Measurements from ENCODE around the gene CBX7. TPM values are rescaled to one million over a fixed set of nuclear protein-coding genes. Genes with fewer than 3 reads are reported as not detected.

The CBX7 gene
- polyA plus RNA-seq, 2 of the 4 experiments (the other 2 are of a cell fraction), result 0.79 to 2.5 TPM

DNA sequence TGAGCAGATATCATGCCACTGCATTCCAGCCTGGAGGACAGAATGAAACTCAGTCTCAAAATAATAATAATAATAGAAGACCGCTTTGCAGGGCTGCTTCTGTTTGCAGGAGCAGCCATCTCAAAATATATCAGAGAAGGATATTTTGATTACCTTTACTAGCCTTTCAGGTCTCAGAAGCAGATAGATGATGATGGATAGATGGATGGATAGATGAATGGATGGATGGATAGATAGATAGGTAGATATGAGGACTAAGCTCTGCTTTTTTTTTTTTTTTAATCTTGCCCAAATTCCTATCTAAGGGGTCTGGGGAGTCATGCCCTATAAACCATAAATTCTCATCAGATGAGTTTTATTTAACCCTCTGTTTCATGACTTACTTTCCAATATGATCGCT is 36.9 kb downstream of the CBX7 start (continued):
- TF ChIP-seq, protein P1, sequence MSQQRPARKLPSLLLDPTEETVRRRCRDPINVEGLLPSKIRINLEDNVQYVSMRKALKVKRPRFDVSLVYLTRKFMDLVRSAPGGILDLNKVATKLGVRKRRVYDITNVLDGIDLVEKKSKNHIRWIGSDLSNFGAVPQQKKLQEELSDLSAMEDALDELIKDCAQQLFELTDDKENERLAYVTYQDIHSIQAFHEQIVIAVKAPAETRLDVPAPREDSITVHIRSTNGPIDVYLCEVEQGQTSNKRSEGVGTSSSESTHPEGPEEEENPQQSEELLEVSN (IDR thresholded peaks at IDR 0.05; ENCODE audit: borderline replicate concordance, low read depth), result no peak
- TF ChIP-seq, protein P2, sequence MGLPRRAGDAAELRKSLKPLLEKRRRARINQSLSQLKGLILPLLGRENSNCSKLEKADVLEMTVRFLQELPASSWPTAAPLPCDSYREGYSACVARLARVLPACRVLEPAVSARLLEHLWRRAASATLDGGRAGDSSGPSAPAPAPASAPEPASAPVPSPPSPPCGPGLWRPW (IDR thresholded peaks at IDR 0.05), result no peak

DNA sequence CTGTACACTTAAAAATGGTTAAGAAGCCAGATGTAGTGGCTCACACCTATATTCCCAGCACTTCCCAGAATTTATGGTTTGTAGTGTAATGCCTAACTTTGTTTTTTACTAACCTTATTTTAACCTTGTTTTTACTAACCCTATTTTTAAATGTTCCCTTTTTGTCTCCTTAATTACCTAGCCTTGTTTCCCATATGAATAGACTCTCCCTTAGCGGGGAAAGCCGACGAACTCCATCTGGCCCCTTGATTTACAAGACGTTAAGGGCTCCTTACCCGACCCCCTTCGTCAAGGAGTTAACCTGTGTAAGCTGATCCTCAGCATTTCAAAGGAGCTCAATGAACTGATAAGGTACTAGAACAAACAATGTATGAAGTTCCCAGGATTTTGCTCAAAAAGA is 38.4 kb downstream of the CBX7 start:
- ChIA-PET POLR2A (no interaction called here), CTCF (interaction anchor here (1.0 to 1.7 kb wide), 5 partner anchors 8 to 245 kb away, joined by 3 to 6 read pairs (median 3); no protein-coding TSS in a partner anchor)
- Histone ChIP-seq H3K9me3 (no peaks in the 10 kb centered on the region), H3K4me2 (no peak overlapping the region), H3K27ac (no peak overlapping the region), H3K4me1 (peaks cover 2% of the 10 kb centered on the region; the same call in 1 of the 3 replicates), H3K4me3 (no peak overlapping the region)
- no peak for FAIRE-seq
- 38% methylated on average over 6 of the region's 6 CpGs for WGBS (ENCODE audit: missing lambda C conversion rate)
- no peak for ATAC-seq
- TF ChIP-seq ZC3H11A (IDR thresholded peaks at IDR 0.05) (no peak), HDAC2 (IDR thresholded peaks at IDR 0.05) (no peak), RFX5 (IDR thresholded peaks at IDR 0.05) (no peak)
- TF ChIP-seq, protein P3, sequence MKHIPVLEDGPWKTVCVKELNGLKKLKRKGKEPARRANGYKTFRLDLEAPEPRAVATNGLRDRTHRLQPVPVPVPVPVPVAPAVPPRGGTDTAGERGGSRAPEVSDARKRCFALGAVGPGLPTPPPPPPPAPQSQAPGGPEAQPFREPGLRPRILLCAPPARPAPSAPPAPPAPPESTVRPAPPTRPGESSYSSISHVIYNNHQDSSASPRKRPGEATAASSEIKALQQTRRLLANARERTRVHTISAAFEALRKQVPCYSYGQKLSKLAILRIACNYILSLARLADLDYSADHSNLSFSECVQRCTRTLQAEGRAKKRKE (CRISPR knock-in tag; IDR thresholded peaks at IDR 0.05; ENCODE audit: low read depth), result no peak
- TF ChIP-seq, protein P4, sequence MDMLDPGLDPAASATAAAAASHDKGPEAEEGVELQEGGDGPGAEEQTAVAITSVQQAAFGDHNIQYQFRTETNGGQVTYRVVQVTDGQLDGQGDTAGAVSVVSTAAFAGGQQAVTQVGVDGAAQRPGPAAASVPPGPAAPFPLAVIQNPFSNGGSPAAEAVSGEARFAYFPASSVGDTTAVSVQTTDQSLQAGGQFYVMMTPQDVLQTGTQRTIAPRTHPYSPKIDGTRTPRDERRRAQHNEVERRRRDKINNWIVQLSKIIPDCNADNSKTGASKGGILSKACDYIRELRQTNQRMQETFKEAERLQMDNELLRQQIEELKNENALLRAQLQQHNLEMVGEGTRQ (IDR thresholded peaks at IDR 0.05), result no peak
- DNase-seq (ENCODE audit: low read depth in 1 of 2, low spot score in 1 of 2), result no peak

DNA sequence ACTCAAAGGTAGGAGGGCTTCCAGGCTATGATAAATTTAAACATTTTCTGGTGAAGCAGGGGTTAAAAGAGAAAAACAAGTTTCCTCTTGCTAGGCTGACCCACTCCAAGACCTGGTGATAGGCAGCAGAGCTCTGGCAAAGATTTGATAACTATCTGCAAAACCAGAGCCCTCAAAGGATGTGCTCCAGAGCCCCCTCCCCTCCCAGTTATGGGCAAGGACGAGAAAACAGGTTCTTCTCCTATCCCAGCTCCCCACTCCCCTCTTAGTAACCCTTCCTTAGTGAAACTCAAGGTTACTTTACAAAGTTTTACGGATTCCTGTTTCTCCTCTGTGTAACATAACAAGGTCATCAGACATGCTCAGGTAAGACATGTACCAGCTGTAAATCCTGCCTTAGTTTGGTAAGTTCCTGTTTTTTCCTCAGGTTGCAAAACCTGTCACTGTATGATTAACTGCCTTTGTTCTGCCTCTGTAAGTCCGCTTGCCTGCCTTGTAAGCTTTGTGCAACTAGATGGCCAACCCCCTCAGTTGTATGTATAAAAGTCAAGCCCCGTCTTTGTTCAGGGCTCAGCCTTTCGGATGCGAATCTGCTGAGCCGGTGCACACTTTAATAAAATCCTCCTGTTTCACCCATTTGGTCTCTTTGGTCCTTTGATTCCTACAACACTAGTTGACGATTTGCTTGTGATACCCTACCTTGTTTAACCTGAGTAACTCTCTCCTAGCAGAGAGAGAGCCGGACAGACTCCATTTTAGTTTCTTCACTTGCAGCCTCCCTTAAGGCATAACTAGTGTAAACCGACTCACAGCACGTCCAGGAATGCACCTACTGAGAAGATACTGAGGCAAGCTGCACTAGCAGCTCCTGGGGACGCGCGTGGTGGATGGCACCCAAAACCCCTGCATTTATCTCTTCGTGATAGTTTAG is 41.6 kb downstream of the CBX7 start:
- 70% methylated on average over 15 of the region's 15 CpGs for WGBS (ENCODE audit: missing lambda C conversion rate)
- CTCF ChIA-PET, result interaction anchor here (1.1 to 1.2 kb wide), 2 partner anchors 78 to 170 kb away, joined by 3 read pairs; no protein-coding TSS in a partner anchor
- TF ChIP-seq CBX2 (IDR thresholded peaks at IDR 0.05; ENCODE audit: borderline replicate concordance, low read depth), result no peak
- TF ChIP-seq JUN (IDR thresholded peaks at IDR 0.05), result no peak
- no peak for TF ChIP-seq ZFP36 (IDR thresholded peaks at IDR 0.05; ENCODE audit: borderline replicate concordance, partially characterized antibody)
- TF ChIP-seq, protein P5, sequence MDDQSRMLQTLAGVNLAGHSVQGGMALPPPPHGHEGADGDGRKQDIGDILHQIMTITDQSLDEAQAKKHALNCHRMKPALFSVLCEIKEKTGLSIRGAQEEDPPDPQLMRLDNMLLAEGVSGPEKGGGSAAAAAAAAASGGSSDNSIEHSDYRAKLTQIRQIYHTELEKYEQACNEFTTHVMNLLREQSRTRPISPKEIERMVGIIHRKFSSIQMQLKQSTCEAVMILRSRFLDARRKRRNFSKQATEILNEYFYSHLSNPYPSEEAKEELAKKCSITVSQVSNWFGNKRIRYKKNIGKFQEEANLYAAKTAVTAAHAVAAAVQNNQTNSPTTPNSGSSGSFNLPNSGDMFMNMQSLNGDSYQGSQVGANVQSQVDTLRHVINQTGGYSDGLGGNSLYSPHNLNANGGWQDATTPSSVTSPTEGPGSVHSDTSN (IDR thresholded peaks at IDR 0.05), result no peak
- TF ChIP-seq NR3C1 (IDR thresholded peaks at IDR 0.05), result no peak
- no peak for TF ChIP-seq GATA3 (IDR thresholded peaks at IDR 0.05; ENCODE audit: borderline replicate concordance)
- TF ChIP-seq CHD4 (IDR thresholded peaks at IDR 0.05; ENCODE audit: borderline replicate concordance), result no peak
- TF ChIP-seq, protein P6, sequence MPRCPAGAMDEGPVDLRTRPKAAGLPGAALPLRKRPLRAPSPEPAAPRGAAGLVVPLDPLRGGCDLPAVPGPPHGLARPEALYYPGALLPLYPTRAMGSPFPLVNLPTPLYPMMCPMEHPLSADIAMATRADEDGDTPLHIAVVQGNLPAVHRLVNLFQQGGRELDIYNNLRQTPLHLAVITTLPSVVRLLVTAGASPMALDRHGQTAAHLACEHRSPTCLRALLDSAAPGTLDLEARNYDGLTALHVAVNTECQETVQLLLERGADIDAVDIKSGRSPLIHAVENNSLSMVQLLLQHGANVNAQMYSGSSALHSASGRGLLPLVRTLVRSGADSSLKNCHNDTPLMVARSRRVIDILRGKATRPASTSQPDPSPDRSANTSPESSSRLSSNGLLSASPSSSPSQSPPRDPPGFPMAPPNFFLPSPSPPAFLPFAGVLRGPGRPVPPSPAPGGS (IDR thresholded peaks at IDR 0.05), result no peak
- no peak for TF ChIP-seq RAD21 (conservative IDR thresholded peaks at IDR 0.05 in 1 of 2, IDR thresholded peaks at IDR 0.05 in 1 of 2)
- no peak for TF ChIP-seq RFX5 (IDR thresholded peaks at IDR 0.05)
- no peak for TF ChIP-seq MAZ (IDR thresholded peaks at IDR 0.05; ENCODE audit: borderline replicate concordance, low read depth, low read length)
- Histone ChIP-seq H3K4me1 (no peaks in the 10 kb centered on the region), H3K9me3 (no peaks in the 10 kb centered on the region), H3K27ac (no peak overlapping the region), H3K4me3 (no peak overlapping the region), H3K4me2 (no peak overlapping the region)
- POLR2A ChIA-PET, result no interaction called here
- ATAC-seq, result no peak
- DNase-seq (ENCODE audit: low read depth in 1 of 2, low spot score in 1 of 2), result no peak
- FAIRE-seq, result no peak
